OCI-LY1 (cell line): ENCODE data around the gene PRKG1.

Experiments
- H2AFZ ChIP-seq: fragments of 200-600 bp; sonication (generic), shearing (Covaris generic); 2 replicates; pipeline ENCODE4 v1.6.0; 2014; ENCODE audit warnings: antibody characterized with exemption, mild to moderate bottlenecking, low read length
- H3F3A ChIP-seq: fragments of 200-600 bp; sonication (generic), shearing (Covaris generic); 2 replicates; pipeline ENCODE4 v1.6.0; 2014; ENCODE audit warnings: mild to moderate bottlenecking, antibody characterized with exemption, low read length, moderate library complexity; ENCODE audit not compliant: insufficient read depth
- H3K27ac ChIP-seq: fragments of 200-600 bp; sonication (generic); 2 replicates; pipeline ENCODE4 v1.5.1; 2014; ENCODE audit warnings: low read length, mixed run types, mild to moderate bottlenecking, low read depth; ENCODE audit not compliant: poor library complexity, severe bottlenecking
- H3K27me3 ChIP-seq: fragments of 200-600 bp; sonication (generic); 2 replicates; pipeline ENCODE4 v1.6.0; 2014; ENCODE audit warnings: antibody characterized with exemption, mild to moderate bottlenecking, low read length, moderate library complexity; ENCODE audit not compliant: insufficient read depth
- H3K36me3 ChIP-seq: fragments of 200-600 bp; sonication (generic); 2 replicates; pipeline ENCODE4 v1.6.1; 2014; ENCODE audit warnings: mild to moderate bottlenecking, antibody characterized with exemption, low read length, moderate library complexity, mixed read lengths; ENCODE audit not compliant: insufficient read depth
- H3K4me1 ChIP-seq: fragments of 200-600 bp; sonication (generic); 2 replicates; pipeline ENCODE4 v1.5.1; 2014; ENCODE audit warnings: mild to moderate bottlenecking, low read length, moderate library complexity; ENCODE audit not compliant: insufficient read depth, severe bottlenecking
- H3K4me2 ChIP-seq: fragments of 200-600 bp; sonication (generic), shearing (Covaris generic); 2 replicates; pipeline ENCODE4 v1.6.1; 2014; ENCODE audit warnings: low read length
- H3K4me3 ChIP-seq: fragments of 200-600 bp; sonication (generic); 2 replicates; pipeline ENCODE4 v1.5.1; 2014; ENCODE audit warnings: low read length, low read depth, mild to moderate bottlenecking, mixed read lengths; ENCODE audit not compliant: poor library complexity, severe bottlenecking
- H3K79me2 ChIP-seq: fragments of 200-600 bp; shearing (Covaris generic); 2 replicates; pipeline ENCODE4 v1.6.1; 2016; ENCODE audit warnings: mixed run types, low read length, mixed read lengths; ENCODE audit not compliant: insufficient read depth
- H3K9ac ChIP-seq: fragments of 200-600 bp; sonication (generic), shearing (Covaris generic); 2 replicates; pipeline ENCODE4 v1.6.1; 2014; ENCODE audit warnings: mild to moderate bottlenecking, low read length, mixed read lengths
- H3K9me2 ChIP-seq: fragments of 200-600 bp; sonication (generic), shearing (Covaris generic); 2 replicates; pipeline ENCODE4 v1.6.1; 2014; ENCODE audit warnings: low read depth, mild to moderate bottlenecking, low read length, mixed read lengths
- H3K9me3 ChIP-seq: fragments of 200-600 bp; shearing (Covaris generic); 2 replicates; pipeline ENCODE4 v1.6.1; 2014; ENCODE audit warnings: low read length, mixed read lengths
- H4K20me1 ChIP-seq: fragments of 200-600 bp; sonication (generic), shearing (Covaris generic); 2 replicates; pipeline ENCODE4 v1.6.0; 2016; ENCODE audit warnings: mild to moderate bottlenecking, low read length; ENCODE audit not compliant: insufficient read depth
- EZH2 ChIP-seq: fragments of 200-600 bp; sonication (generic), shearing (Covaris generic); IDR thresholded peaks from 2 replicates; pipeline ENCODE4 v1.8.0; 2017; ENCODE audit warnings: borderline replicate concordance, mixed run types, mild to moderate bottlenecking, antibody characterized with exemption, low read length, moderate library complexity, mixed read lengths
- TF ChIP-seq, protein P1 (sequence below): fragments of 200-600 bp; sonication (generic), shearing (Covaris generic); IDR thresholded peaks from 2 replicates; pipeline ENCODE4 v1.5.1; 2017; ENCODE audit warnings: mild to moderate bottlenecking, antibody characterized with exemption, low read length, moderate library complexity, mixed read lengths

The PRKG1 gene

DNA sequence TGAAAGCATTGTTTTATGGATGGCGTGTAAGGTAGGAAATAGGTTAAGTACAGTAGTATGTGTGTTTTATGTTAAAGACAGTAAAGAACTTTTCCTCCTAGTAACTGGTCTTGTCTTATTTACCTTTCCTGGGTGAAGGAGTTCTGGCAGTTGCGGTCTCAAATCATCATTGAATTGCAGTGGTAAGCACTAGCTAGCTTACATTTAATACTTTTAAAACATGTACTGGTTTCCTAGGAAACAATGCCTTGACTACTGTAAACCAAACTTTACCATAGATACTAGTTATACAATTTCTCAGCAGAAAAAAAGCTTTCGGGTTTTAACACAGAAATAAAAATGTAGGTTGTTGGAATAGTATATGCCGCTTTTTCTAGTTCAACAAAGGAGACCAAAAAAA, 37.7 kb downstream of the PRKG1 start:
- H3K4me3 ChIP-seq = no peak overlapping the region
- no peaks in the 10 kb centered on the region for H4K20me1 ChIP-seq
- H3F3A ChIP-seq = no peaks in the 10 kb centered on the region
- no peaks in the 10 kb centered on the region for H3K4me1 ChIP-seq
- H3K4me2 ChIP-seq = no peak overlapping the region
- H3K9ac ChIP-seq = no peak overlapping the region
- H3K27ac ChIP-seq = no peak overlapping the region
- H3K27me3 ChIP-seq = no peaks in the 10 kb centered on the region
- H3K9me2 ChIP-seq = no peaks in the 10 kb centered on the region
- no peaks in the 10 kb centered on the region for H3K79me2 ChIP-seq
- no peaks in the 10 kb centered on the region for H3K9me3 ChIP-seq
- no peak overlapping the region for H2AFZ ChIP-seq
- H3K36me3 ChIP-seq = no peaks in the 10 kb centered on the region
- TF ChIP-seq, protein P1, sequence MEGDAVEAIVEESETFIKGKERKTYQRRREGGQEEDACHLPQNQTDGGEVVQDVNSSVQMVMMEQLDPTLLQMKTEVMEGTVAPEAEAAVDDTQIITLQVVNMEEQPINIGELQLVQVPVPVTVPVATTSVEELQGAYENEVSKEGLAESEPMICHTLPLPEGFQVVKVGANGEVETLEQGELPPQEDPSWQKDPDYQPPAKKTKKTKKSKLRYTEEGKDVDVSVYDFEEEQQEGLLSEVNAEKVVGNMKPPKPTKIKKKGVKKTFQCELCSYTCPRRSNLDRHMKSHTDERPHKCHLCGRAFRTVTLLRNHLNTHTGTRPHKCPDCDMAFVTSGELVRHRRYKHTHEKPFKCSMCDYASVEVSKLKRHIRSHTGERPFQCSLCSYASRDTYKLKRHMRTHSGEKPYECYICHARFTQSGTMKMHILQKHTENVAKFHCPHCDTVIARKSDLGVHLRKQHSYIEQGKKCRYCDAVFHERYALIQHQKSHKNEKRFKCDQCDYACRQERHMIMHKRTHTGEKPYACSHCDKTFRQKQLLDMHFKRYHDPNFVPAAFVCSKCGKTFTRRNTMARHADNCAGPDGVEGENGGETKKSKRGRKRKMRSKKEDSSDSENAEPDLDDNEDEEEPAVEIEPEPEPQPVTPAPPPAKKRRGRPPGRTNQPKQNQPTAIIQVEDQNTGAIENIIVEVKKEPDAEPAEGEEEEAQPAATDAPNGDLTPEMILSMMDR = no peak
- no peak for TF ChIP-seq EZH2

DNA sequence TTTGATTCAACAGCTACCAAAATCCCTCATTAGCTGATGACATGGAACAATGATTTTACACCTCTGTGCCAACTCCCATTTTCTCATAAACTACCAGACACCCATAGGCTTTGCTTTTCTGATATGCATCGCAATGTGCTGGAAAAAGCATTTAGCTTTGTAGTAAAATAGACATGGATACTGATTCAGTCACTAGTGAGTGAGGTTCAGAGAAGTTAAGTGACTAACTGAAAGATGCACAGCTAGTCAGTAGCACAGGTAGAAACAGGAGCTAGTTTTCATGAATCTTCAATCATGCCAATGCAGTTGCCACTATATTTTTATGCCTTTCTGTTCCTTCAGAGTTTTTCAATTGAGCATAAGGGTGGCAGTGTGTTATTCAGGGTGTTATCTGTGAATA, 38.7 kb downstream of the PRKG1 start:
- H3K4me2 ChIP-seq = no peak overlapping the region
- no peak overlapping the region for H3K27ac ChIP-seq
- H3K9ac ChIP-seq = no peak overlapping the region
- TF ChIP-seq, protein P1 = no peak
- no peak for TF ChIP-seq EZH2
- H3F3A ChIP-seq = no peaks in the 10 kb centered on the region
- H3K9me2 ChIP-seq = no peaks in the 10 kb centered on the region
- H3K4me3 ChIP-seq = no peak overlapping the region
- no peaks in the 10 kb centered on the region for H4K20me1 ChIP-seq
- no peaks in the 10 kb centered on the region for H3K9me3 ChIP-seq
- H3K36me3 ChIP-seq = no peaks in the 10 kb centered on the region
- H2AFZ ChIP-seq = no peak overlapping the region
- H3K27me3 ChIP-seq = no peaks in the 10 kb centered on the region
- no peaks in the 10 kb centered on the region for H3K4me1 ChIP-seq
- no peaks in the 10 kb centered on the region for H3K79me2 ChIP-seq

DNA sequence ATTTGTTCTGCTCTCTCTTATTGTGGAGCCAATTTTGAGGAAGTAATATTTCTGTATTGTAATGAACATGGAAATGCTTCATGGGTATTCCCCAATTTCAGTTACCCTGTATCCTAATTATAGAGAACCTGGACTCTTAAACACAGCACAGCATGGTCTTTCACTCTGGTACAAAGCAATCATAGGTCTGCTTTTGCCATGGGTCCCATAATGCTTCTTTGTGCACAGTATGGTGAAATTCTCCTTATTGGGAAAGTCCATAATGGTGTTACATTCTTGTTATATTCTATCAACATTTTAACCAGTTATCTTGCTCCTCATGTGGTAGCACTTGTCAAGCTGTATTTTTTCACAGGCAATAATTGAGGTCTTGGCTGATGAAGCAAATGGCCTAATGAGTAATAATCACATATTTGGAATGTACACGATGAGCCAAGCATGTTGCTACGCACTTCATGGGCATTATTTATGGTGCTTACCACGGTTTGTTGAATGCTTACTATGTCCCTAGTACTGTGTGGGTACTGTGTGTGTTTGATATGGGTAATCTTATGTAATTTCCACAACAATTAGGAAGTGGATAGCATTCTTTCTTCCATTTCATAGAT, 42.9 kb downstream of the PRKG1 start:
- Histone ChIP-seq H2AFZ (no peak overlapping the region), H3K27me3 (no peaks in the 10 kb centered on the region), H3K36me3 (no peaks in the 10 kb centered on the region), H3K27ac (no peak overlapping the region), H3K79me2 (no peaks in the 10 kb centered on the region), H3K9ac (no peak overlapping the region), H4K20me1 (no peaks in the 10 kb centered on the region), H3K4me3 (no peak overlapping the region), H3K9me3 (no peaks in the 10 kb centered on the region), H3K9me2 (no peaks in the 10 kb centered on the region), H3K4me2 (no peak overlapping the region), H3F3A (no peaks in the 10 kb centered on the region), H3K4me1 (no peaks in the 10 kb centered on the region)
- TF ChIP-seq, protein P1 = no peak
- TF ChIP-seq EZH2 = no peak
